NCI-H524 treated with DMSO at 0.1 percent for 48 hours (cell line): Measurements from ENCODE around the gene CNTF.
A peak's percentile ranks its signal among the peaks of the same experiment; 100 is the strongest.

Experiments
- DNase-seq: peaks from one replicate; lab custom pipeline; 2025; lab: John Stamatoyannopoulos, UW

The CNTF gene

DNA sequence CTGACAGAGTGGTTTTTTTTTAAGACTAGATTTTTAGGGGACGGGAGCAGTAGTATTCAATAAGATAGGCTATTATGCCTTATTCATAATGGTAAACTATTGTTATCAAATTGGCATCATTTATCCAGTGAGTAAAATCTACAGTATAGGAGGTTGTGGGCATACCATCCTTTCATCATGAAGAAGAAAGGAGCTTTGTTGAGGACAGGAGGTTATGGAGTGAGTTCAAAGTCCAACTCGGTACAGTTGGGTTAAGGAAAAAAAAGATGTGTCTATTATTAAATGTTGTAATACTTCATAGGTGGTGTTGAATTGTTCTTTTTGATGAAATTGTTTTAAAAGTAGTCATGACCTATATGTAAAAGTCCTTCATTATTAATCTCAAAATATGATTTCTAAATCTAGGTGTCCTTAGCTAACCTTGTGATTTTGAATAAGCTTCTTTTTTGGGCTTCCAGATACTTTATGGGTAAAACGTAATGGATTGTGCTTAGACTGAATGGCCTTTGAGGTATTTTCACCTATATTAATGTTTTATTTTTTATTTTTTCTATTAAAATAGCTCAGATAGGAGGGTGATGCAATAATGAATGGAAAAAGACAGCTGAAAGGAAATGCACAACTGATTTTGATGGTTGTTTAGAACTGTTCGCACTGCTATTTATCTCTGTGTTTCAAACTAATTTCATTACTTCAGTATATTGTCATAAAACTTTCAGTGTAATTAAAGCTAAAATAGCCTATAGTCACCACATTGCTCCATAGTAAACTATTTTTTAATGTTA, 15.3 kb upstream of the CNTF start:
- DNase-seq, result no peak

DNA sequence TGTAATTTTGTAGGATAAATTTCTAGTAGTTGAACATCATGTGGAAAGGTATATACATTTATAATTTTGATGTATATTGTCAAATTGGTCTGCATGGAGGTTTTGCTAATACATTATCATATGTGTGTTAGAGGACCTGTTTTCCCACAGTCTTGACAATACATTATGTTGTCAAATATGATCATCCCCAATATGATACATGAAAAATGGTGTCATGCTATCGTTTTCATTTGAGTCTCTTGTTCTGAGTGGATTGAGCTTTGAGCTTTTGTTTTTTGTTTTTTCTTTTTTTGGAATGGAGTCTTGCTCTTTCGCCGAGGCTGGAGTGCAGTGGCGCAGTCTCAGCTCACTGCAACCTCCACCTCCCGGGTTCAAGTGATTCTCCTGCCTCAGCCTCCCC, 14.1 kb upstream of the CNTF start:
- DNase-seq, result no peak

DNA sequence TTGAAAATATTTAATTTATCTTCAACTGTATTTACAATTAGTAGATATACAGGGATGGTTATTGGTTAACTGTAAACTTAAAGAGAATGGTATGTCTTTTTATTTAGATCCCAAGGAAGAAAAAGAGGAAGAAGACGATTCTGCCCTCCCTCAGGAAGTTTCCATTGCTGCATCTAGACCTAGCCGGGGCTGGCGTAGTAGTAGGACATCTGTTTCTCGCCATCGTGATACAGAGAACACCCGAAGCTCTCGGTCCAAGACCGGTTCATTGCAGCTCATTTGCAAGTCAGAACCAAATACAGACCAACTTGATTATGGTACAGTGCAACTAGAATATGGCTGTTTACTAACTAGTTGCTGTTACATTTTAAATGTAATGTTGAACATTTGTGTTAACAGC, 12.7 kb upstream of the CNTF start:
- no peak for DNase-seq

DNA sequence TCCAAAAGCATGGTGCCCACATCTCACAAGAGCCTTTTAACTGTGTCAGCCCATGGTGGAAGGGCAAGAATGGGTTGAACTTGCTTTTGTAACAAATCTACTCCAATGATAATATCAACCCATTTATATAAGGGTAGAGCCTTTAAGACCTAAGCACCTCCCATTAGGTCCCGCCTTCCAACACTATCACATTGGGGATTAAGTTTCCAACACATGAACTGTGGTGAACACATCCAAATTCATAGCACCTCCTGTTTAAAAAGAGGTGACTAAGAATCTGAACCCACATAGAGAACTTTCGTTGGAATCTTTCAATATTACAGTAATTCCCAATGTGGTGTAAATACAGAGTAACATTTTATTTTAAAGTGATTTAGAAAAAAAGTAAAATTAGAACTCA, 9.2 kb upstream of the CNTF start:
- DNase-seq, result no peak

DNA sequence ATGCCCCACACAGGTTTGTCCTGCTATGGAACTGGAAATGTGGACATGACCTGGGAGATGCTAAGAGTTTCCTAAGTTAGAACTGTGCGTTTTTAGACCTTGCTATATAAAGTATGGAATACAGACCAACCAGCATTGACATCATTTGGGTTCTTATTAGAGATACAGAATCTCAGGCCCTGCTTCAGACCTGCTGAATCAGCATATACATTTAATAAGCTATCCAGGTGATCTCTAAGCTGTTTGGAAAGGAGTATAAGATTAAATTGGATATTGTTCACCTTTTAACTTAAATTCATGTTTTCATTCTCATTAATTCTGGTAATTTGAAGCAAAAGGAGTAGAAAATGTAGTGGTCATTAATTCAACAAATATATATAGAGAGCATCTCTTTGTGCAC, 6.9 kb upstream of the CNTF start:
- DNase-seq, result no peak

DNA sequence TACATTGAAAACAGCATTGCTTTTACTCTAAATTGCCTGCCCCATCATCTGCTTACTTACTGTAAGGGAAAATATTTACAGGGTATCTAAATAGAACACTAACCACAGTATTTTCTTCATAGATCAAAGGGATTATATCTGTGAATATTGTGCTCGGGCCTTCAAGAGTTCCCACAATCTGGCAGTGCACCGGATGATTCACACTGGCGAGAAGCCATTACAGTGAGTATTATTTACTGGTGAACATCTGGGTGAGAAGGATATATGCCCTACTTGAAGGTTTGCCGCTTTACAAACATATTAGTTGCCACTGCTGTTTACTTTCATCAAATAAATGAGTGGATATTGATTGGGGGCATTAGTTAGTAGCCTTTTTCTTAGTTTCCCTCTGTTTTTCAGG, 5.9 kb upstream of the CNTF start:
- no peak for DNase-seq

DNA sequence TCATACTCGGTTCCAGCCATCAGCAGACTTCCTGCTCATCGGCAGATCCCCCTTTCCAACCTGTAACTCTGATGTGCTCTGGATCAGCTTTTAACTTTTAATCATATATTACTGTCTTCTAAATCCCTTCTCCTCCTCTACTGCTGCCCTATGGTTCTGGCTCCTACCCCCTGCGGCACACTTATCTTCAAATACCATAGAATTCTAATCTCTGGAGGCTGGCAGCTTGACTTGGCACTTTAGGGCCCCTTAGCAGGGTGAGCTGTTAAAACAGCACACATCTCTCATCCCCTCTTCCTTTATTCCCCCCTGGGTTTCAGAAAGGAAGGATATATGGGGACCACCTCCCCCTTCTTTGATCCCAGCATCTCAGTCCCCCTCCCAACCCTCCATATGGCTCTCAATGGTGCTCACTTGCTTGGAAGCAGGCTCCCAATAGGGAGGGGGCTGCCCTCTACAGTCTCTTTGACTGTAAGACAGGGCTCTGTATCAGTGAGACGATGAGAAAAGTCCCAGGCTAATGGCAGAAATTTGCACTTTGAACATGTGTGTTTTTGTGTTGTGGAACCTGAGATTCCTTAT, 4.4 kb upstream of the CNTF start:
- DNase-seq, result no peak

DNA sequence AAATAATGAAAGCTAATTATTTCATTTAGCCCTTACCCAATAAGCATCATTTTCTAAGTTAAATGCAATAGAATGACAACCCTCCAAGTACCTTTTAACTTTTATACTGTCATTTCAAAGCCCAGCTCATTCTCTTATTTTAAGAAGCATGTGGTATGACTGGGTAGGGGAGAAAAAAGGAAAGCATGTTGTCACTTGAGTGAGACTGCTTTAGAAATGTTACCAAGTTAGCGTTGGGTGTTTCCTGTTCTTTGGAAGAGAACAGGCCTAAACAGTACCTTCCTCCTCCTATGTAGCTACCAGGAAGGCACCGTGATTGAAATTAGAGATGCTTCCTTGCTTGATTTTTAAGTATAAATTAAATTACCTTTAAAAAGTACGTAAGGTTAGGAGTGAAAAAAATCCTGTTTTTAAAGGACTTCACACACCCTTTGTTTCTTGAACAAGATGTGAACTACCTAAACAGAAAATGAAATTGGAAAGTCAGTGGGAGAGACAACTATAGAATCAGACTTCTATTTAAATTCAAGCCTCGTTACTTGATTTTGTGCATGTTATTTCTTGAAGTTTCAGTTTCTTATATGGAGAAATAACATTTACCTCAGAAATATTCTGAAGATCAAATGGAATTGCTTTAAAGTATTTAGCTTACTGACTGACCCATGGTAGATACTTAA, 741 bp upstream of the CNTF start:
- no peak for DNase-seq

DNA sequence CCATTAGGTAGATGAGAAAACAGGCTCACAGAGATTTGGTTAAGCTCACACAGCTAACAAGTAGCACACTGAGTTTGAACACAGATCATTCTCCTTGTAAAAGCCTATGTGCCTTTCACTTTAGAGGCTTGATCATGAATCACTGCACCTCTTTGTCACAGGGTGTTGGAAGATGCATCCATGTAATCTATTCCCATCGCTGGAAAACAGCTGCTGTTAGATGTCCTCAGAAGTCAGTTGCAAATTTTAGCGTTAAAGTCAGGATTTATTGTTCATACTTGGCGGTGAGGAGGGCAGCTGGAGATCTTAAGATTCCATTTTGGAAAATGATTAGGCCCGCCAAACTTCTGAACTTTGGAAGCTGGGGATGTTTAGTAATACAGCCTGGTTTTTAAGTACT, 2.6 kb downstream of the CNTF start:
- no peak for DNase-seq

DNA sequence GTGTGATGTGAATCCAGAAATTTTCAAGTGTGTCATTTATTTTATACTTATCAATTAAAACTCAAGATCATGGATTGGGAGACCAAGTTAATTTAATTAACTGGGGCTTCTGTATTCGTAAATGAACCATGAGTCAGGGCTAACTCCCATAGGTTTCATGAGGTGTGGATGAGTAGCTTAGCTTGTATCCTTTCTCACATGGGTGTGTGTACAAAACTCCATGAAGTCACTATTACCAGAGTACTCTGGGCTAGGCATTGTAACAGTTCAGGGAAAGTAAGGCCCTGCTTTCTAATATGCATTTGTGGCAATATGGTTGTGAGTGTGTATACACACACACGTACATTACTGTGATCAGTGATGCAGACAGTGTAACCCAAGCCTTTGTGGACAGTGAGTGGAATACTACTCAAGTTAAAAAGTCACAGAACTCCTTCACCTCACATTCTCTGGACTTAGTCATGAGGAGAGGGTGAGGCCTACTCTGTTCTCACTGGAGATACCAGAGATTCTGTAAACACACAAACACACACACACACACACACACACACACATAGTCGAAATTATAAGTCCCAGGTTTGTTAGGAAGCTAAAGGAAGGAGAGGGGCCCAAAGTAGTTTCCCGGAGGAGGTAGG, 3.5 kb downstream of the CNTF start:
- no peak for DNase-seq

DNA sequence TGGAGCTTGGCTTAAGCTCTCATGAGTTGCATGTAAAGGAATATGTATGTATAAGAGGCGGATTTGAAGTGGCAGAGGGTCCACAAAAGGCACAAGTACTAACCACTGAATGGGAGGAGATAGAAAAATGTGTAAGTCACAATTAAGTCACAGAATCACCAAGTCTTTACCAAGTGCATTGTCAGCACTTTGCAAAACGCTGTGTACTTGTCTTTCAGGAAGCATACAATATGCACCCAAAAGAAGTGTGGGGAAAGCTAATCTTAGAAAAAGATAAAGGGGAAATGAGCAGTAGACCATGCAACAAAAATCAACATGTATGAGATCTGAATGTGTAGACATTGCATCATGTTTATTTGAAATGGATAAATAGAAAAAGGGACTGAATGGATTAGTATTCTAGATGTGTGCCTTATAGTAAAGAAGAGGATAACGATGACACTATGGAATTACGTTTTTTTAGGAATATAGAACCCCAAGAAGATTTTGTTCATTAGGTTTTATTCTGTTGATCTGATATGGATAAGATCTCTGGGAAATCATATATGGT, 4.5 kb downstream of the CNTF start:
- DNase-seq, result no peak

DNA sequence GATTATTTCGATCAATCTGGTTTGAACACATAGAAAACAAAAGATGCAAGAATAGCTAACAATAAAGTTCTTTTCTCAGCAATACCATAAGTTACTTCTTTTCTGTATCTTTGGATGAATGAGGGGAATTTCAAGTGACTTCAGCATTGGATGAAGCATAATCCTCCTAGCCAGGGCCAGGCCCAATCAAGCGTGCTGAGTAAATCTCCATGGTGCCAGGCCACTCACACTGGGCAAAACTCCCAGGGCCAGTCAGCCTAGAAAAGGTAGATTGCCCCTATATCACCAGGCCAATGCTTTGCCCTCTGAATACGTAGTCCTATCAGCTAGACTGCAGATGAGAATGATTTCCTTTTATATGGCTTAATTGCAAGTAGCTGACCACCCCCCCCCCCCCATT, 6.0 kb downstream of the CNTF start:
- DNase-seq, result no peak

DNA sequence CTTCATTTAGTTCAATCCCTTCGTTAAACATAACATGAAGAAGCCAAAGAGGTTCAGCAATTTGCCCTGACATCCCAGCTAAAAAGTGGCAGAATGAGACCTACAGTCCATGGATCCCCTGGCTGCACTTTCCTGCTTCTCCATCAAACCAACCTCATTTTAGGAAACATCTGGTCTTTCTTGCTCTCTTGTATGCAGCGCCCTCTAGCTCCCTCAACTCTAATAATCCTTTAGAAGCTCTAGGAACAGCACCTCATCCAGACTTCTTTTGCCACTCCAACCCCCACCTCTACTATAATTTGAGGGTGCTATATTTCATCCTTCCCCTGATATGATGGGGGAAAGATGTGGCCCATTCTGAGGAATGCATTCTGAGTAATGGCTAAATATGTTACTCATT, 7.4 kb downstream of the CNTF start:
- DNase-seq, result peak; percentile 9

DNA sequence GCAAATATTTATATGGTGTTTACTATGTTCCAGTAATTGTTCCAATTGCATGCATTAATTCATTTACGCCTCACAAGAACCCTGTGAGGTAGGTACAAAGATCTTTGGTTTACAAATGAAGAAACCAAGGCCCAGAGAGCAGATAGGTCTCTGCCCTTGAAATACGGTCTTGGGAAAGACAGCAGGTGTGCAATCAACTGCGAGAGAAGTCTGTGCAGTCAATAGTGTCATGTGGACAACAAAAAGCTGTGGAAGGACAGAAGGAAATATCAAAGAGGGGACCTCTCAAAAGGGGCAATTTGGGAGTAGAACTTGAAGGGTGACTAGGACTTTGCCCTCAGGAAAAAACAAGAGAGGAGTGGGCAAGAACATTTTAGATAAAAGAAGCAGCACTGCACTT, 8.9 kb downstream of the CNTF start:
- DNase-seq, result no peak

DNA sequence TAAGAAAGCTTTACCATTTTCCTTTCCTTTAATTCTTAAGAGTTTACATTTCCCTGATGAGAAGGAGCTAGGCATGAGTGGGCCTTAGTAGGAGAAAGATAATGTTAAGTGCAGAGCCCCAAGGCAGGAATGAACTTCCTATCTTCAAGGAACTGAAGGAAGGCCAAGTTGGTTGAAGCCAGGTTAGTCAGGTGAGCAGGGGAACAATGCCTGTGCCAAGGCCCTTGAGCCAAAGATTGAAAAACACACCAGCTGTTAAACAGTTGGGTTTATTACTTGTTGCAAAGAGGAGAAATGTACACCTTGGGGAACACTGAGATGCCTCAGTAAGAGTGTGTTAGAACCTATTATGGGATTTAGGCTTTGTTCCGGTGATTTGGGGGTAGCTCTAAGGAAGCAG, 10.0 kb downstream of the CNTF start:
- DNase-seq, result no peak

DNA sequence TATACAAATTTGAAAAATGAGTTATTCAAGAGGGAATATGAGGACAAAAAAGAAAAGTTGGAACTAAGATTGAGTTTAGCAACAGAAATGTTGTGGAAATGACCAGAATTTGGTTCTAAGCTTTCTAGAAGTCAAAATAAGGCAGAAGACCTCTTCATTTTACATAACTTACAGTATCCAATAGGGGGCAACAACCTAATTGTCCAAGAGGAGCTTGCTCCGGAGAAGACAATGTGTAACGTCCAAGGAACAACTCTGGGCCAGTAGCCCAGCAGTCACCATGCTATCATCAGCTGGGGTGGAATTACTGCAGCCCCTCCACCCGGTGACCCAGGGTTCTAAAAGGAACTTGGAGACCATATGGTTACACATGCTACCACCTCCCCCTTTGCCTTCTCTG, 14.1 kb downstream of the CNTF start:
- no peak for DNase-seq

DNA sequence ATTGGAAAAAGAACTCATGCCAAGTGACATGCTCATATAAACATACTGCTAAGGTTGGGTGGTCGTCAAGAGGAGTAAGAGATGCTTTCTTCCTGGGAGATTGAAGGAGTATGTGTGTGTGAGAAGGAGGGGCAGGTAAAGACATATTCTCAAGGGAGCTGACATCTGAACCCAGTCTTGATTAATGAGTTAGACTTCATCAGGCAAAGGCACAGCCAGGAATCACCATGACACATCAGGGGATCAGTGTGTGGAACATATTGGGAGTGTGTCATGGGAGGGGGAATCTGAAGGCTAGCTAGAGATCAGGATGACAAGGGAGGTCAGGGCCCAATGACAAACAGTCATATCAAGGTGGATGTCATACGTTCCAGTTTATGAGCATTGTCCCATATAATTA, 14.9 kb downstream of the CNTF start:
- no peak for DNase-seq

DNA sequence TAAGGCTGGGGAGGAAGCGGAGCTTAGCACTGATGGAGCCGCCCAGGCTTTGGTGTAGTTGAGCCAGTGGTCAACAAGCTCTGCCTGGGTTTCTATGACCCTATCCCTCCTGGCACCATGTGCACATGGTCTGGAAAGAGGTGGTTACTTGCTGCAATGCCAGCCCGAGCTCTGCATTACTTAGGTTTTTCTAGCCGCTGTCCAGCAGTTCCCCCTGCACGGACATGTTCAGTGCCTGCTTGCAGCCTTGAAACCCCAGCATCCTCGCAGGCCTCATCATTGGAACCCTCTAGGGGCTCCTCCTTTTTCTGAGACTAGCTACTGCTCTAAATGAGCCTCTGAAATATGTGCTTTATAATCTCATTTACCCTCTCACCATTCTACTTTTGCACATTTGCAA, 16.6 kb downstream of the CNTF start:
- DNase-seq, result no peak

DNA sequence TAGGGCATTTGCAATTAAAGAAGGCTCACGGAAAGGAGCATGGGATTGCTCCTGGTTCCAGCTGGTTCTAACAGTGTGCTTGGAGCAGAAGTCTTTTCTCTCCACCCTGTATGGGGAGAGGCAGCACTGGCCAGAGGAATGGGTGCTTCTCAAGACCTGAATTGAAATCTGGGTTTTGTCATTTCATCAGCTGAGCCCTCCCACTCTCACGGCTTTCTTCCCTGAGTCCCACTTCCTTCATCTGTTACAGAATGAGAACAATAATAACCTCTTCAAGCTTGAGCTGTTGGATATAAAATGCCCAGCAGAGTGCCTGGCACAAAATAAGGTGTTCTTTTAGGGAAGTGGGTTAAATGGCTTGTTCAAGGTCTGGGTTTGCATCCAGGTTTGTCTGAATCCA, 17.2 kb downstream of the CNTF start:
- DNase-seq, result no peak

DNA sequence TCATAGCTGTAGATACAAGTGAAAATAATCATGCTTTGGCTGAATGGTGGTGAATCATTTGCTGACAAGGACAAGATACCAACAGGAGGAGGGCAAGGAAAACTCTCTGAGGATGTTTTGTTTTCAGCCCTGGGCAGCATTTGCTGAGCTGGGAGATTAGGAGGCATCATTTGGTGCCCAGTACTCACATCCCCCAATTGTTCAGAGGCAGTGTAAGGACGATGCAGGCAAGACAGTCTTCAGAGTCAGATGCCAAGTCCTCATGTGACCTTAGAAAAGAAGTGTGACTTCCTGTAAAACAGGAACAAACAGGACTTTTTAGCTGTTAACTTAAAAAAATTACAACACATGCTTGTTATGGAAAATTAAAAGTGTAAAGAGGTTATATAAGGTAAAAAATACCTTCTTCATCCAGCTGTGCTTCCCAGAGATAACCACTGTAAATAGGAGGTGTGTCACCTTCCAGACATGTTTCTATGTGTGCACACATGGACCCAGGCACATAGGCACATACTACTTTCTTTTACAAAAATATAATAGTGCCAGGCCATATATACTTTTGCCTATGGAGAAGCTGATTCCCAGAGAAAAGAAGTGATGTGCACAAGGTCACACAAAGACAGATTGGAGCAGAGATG, 18.0 kb downstream of the CNTF start:
- no peak for DNase-seq

DNA sequence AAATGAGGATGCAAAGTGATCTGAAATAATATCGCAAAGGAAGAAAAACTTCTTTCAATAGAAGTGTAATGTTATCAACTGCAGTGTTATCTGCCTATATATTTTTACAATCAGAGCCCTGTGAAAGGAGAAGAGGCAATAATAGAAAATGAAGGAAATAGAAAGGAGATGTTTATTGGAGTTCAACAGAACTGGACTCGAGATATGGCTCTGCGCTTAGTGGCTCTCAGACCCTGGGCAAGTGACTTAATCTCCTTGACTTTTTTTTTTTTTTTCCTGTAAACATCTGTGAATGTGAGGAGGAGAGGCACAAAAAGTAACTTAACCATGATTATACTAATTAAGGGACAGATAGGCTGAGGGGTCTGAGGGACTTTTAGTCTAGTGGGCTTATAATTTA, 18.9 kb downstream of the CNTF start:
- no peak for DNase-seq

DNA sequence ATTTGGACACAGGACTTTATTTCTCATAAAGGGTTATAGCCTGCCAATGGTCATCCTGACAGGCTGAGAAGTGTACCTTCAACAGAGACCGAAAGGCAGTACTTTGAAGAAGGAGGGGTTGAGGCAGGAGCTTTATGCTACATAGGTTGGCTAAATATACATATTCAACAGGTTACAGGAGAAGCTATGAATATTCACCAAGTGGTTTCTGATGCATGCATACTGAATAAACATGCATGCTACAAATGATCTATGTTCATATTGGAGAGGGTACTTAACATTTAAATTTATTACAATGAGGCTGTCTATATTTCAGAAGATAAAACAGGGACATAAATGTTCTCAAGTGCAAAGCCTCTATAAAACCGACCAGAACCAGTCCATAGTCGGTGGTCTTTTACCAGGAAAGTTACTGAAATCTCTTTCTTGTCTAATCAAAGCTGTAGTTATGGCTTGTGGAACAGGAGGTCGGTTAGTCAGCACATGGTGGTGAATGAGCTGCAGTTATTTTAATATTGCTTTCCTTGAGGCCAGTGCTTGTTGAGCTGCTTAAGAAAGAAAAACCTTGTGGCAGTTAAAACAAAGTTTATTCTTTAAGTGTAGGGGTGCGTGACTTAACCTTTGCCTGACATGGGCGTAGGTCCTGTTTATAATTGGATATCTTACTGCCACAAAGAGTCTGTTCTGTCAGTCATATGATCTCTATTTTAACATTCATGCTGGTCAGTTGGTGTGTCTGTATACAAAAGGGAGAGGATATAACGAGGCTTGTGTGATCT, 19.5 kb downstream of the CNTF start:
- DNase-seq, result no peak
